GM10248 (cell line): ENCODE measurements around the gene IL26.

Experiments used
- CTCF ChIA-PET: fragments of 300-600 bp; sonication (Branson Sonifier 250); formaldehyde crosslinking; extraction: SDS; loops from one replicate; lab custom pipeline; 2021; ENCODE audit warnings: antibody characterized with exemption; lab: Yijun Ruan, JAX
- POLR2A ChIA-PET: fragments of 350-650 bp; sonication (Branson Sonifier 250); formaldehyde crosslinking; extraction: SDS; loops from one replicate; lab custom pipeline; 2020; ENCODE audit warnings: antibody characterized with exemption; lab: Yijun Ruan, JAX
- DNase-seq: peaks from one replicate; pipeline ENCODE4 v3.0.0; 2012; ENCODE audit errors: extremely low spot score
- TF ChIP-seq, protein P1 (sequence below): IDR thresholded peaks from 2 replicates; pipeline ENCODE4 v1.5.1; 2012; ENCODE audit warnings: mild to moderate bottlenecking, low read depth; ENCODE audit errors: extremely low read depth, missing control alignments, control extremely low read depth

The IL26 gene

GRCh38 chr12:68259318-68259940 is 33.8 kb upstream of the IL26 start:
- DNase-seq = no peak
- CTCF ChIA-PET = interaction anchor here (0.6 to 1.8 kb wide), 3 partner anchors 10 to 16 kb away, joined by 3 to 6 read pairs (median 5); no protein-coding TSS in a partner anchor
- TF ChIP-seq, protein P1, sequence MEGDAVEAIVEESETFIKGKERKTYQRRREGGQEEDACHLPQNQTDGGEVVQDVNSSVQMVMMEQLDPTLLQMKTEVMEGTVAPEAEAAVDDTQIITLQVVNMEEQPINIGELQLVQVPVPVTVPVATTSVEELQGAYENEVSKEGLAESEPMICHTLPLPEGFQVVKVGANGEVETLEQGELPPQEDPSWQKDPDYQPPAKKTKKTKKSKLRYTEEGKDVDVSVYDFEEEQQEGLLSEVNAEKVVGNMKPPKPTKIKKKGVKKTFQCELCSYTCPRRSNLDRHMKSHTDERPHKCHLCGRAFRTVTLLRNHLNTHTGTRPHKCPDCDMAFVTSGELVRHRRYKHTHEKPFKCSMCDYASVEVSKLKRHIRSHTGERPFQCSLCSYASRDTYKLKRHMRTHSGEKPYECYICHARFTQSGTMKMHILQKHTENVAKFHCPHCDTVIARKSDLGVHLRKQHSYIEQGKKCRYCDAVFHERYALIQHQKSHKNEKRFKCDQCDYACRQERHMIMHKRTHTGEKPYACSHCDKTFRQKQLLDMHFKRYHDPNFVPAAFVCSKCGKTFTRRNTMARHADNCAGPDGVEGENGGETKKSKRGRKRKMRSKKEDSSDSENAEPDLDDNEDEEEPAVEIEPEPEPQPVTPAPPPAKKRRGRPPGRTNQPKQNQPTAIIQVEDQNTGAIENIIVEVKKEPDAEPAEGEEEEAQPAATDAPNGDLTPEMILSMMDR = no peak
- POLR2A ChIA-PET = no interaction called here

DNA sequence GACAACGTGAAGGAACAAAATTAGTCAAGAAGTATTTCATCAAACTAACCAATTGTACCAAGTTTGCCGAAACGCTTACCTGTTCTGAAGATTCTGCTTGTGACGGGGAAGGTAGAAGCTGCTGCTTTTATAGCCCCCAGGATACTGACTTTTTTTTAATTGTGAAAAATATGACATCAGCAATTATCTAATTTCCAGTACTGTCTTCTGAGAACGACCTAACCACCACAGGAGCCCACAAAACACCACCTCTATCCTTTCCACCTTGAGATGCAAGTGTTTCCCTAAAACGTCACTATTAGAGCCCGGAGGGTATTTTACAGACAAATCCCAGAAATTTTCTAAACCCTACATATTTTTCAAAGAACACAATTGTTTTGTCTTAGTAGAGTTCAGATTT is 27.9 kb upstream of the IL26 start, which contains the start of gene IL22:
TSS of gene IL22 (minus strand) at position 101 of the 400 bp plus-strand sequence. CDS start 156 bp downstream, outside the sequence.
- POLR2A ChIA-PET = no interaction called here
- CTCF ChIA-PET = interaction anchor here (1.5 kb wide), 1 partner anchor 37 kb away, joined by 3 read pairs; no protein-coding TSS in a partner anchor
- TF ChIP-seq, protein P1 = no peak
- no peak for DNase-seq

- POLR2A ChIA-PET = interaction anchor here (0.5 kb wide), 1 partner anchor 177 kb away, joined by 3 read pairs; no protein-coding TSS in a partner anchor
- CTCF ChIA-PET = no interaction called here
- TF ChIP-seq, protein P1 = no peak
- no peak for DNase-seq
Measured at GRCh38 chr12:68252077-68252476, 26.5 kb upstream of the IL26 start.

GRCh38 chr12:68250454-68250853 is 24.8 kb upstream of the IL26 start:
- DNase-seq = no peak
- ChIA-PET POLR2A (no interaction called here), CTCF (interaction anchor here (1.3 to 2.1 kb wide), 2 partner anchors 9 to 28 kb away, joined by 3 to 7 read pairs; no protein-coding TSS in a partner anchor)
- TF ChIP-seq, protein P1 = no peak

DNA sequence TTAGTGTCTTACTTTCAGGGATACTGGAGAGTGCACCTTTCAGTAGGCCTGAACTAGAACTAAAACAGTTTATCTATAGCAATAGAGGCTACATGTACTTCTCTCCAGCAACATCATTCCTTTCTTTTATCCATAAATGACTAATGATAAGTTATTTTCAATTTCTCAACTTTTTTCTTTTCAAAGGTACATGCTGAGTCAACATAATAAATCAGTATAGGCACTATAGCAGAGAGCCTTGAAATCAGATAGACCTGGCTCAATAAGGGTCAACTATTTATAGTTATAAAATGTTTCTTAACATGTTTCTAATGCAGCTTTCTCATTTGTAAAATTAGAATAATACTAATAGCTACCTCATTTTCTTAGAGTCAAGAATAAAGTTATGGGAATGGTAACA is 22.2 kb upstream of the IL26 start:
- POLR2A ChIA-PET = no interaction called here
- TF ChIP-seq, protein P1 = no peak
- CTCF ChIA-PET = interaction anchor here (1.5 to 2.9 kb wide), 2 partner anchors 10 to 25 kb away, joined by 6 to 11 read pairs; no protein-coding TSS in a partner anchor
- no peak for DNase-seq

DNA sequence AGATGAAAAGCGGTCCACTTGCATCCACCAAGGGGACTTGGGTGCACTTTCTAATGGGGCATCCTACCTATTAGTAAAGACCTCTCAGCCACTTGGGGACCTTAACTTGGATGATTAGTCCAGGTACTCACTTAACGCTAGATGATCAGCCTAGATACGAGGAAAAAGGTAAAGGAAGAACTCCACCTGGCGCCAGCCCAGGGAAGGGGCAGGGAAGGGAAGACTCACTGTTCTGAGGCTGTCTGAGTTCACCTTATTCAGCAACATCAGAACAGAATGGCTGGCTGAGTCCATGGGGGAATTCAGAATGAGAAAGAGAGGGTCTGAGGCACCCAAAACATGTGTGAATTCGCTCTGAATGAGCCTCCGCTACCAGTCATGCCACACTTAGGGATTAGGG is 20.7 kb upstream of the IL26 start:
- POLR2A ChIA-PET = no interaction called here
- no peak for DNase-seq
- TF ChIP-seq, protein P1 = no peak
- CTCF ChIA-PET = interaction anchor here (2.9 kb wide), 1 partner anchor 23 kb away, joined by 11 read pairs; no protein-coding TSS in a partner anchor
